ENCODE data around the gene AMOT. TPM values are rescaled to one million over a fixed set of nuclear protein-coding genes. Genes with fewer than 3 reads are reported as not detected.
A peak's percentile ranks its signal among the peaks of the same experiment; 100 is the strongest.

AMOT gene
- total and polyA plus RNA-seq, 2 experiments from 2014 or later: 52.1 to 93.3 TPM

DNA sequence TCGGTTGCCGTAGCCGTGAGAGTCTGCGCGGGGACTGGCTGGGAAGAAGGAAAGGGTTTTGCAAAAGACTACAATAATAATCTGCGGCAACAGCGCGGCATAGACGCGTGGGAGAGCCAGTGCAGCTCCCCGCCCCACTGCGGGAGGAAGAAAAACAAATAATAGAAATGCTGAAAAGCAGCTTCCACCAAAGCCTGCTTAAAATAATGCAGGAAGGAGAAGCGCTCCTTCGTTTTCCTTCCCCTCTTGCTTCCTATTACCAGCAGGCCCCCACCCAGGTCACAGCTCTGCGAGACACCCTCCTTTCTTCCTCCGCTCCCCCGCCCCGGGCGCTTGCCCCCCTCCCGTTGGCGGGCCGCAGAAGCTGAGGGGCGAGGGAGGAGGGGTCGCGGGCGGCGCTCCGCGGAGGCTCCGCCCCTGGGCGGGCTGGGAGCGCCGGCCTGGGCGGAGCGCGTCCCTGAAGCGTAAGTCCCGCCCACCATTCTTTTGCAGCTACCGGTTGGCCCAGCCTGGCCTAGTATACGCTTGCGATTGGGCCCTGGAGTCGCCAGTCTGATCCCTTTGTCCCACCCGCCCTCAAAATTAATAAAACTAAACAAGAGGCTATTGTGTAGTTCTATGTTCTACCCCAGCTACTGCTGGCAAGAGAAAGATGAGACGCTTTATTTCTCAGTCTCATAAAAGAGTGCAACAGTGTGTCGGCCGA, 636 bp upstream of the AMOT start:
- H2AFZ ChIP-seq: peak overlapping the region; percentile 64
- H3K9me2 ChIP-seq (replicated peaks; ENCODE audit: insufficient read depth): no peaks in the 10 kb centered on the region
- DNase-seq (ENCODE audit: low spot score): peak; percentile 98
- no peaks in the 10 kb centered on the region for H4K20me1 ChIP-seq (ENCODE audit: insufficient read depth, poor library complexity, severe bottlenecking)
- H3K27me3 ChIP-seq: no peaks in the 10 kb centered on the region
- H3K4me1 ChIP-seq (ENCODE audit: insufficient read depth): peaks cover 38% of the 10 kb centered on the region
- peak overlapping the region; percentile 63 for H3K4me3 ChIP-seq
- H3K9me3 ChIP-seq (ENCODE audit: low read depth): no peaks in the 10 kb centered on the region
- no peaks in the 10 kb centered on the region for H3K36me3 ChIP-seq (replicated peaks; ENCODE audit: insufficient read depth, low read depth)
- peak overlapping the region; percentile 79 for H3K4me2 ChIP-seq
- 4% methylated on average over 33 of the region's 46 CpGs for WGBS (ENCODE audit: low lambda C conversion rate, missing lambda C conversion rate)
- H3K27ac ChIP-seq: peak overlapping the region; percentile 85
- peaks cover 41% of the 10 kb centered on the region for H3K79me2 ChIP-seq
- no peak for TF ChIP-seq EZH2phosphoT487 (IDR thresholded peaks at IDR 0.05; ENCODE audit: low read depth, severe bottlenecking, unreplicated experiment)
- TF ChIP-seq EZH2 (IDR thresholded peaks at IDR 0.05; ENCODE audit: borderline replicate concordance): no peak
- no peak for TF ChIP-seq CTCF (IDR thresholded peaks at IDR 0.05; ENCODE audit: poor library complexity)

- peak overlapping the region; percentile 63 for H3K4me3 ChIP-seq
- no peak for DNase-seq (ENCODE audit: low spot score)
- peaks cover 55% of the 10 kb centered on the region for H3K79me2 ChIP-seq
- no peaks in the 10 kb centered on the region for H3K9me2 ChIP-seq (replicated peaks; ENCODE audit: insufficient read depth)
- H3K36me3 ChIP-seq (replicated peaks; ENCODE audit: insufficient read depth, low read depth): no peaks in the 10 kb centered on the region
- peaks cover 36% of the 10 kb centered on the region for H3K4me1 ChIP-seq (ENCODE audit: insufficient read depth)
- no peaks in the 10 kb centered on the region for H3K27me3 ChIP-seq
- no peak for TF ChIP-seq EZH2 (IDR thresholded peaks at IDR 0.05; ENCODE audit: borderline replicate concordance)
- no peaks in the 10 kb centered on the region for H3K9me3 ChIP-seq (ENCODE audit: low read depth)
- H4K20me1 ChIP-seq (ENCODE audit: insufficient read depth, poor library complexity, severe bottlenecking): no peaks in the 10 kb centered on the region
- WGBS (ENCODE audit: low lambda C conversion rate, missing lambda C conversion rate): 1% methylated on average over 5 of the region's 5 CpGs
- peak overlapping the region; percentile 79 for H3K4me2 ChIP-seq
- H3K27ac ChIP-seq: peak overlapping the region; percentile 82
- peak overlapping the region; percentile 64 for H2AFZ ChIP-seq
Measured at GRCh38 chrX:112839856-112840255, 775 bp downstream of the AMOT start.

- H3K4me3 ChIP-seq: no peak overlapping the region
- TF ChIP-seq EZH2phosphoT487 (IDR thresholded peaks at IDR 0.05; ENCODE audit: low read depth, severe bottlenecking, unreplicated experiment) (no peak), EZH2 (IDR thresholded peaks at IDR 0.05; ENCODE audit: borderline replicate concordance) (no peak), CTCF (IDR thresholded peaks at IDR 0.05; ENCODE audit: poor library complexity) (no peak)
- H2AFZ ChIP-seq: no peak overlapping the region
- 73% methylated on average over 1 of the region's 1 CpG for WGBS (ENCODE audit: low lambda C conversion rate, missing lambda C conversion rate)
- H4K20me1 ChIP-seq (ENCODE audit: insufficient read depth, poor library complexity, severe bottlenecking): no peaks in the 10 kb centered on the region
- H3K27ac ChIP-seq: peak overlapping the region; percentile 82
- H3K36me3 ChIP-seq (replicated peaks; ENCODE audit: insufficient read depth, low read depth): no peaks in the 10 kb centered on the region
- H3K9me2 ChIP-seq (replicated peaks; ENCODE audit: insufficient read depth): no peaks in the 10 kb centered on the region
- peaks cover 52% of the 10 kb centered on the region for H3K4me1 ChIP-seq (ENCODE audit: insufficient read depth)
- peaks cover 64% of the 10 kb centered on the region for H3K79me2 ChIP-seq
- no peak for DNase-seq (ENCODE audit: low spot score)
- H3K27me3 ChIP-seq: no peaks in the 10 kb centered on the region
- peak overlapping the region; percentile 79 for H3K4me2 ChIP-seq
- H3K9me3 ChIP-seq (ENCODE audit: low read depth): no peaks in the 10 kb centered on the region
Measured at GRCh38 chrX:112837531-112837930, 3.1 kb downstream of the AMOT start.

GRCh38 chrX:112835019-112835418, 5.6 kb downstream of the AMOT start:
- no peaks in the 10 kb centered on the region for H3K9me3 ChIP-seq (ENCODE audit: low read depth)
- H3K4me3 ChIP-seq: no peak overlapping the region
- H2AFZ ChIP-seq: no peak overlapping the region
- DNase-seq (ENCODE audit: low spot score): no peak
- peaks cover 83% of the 10 kb centered on the region for H3K79me2 ChIP-seq
- H3K4me1 ChIP-seq (ENCODE audit: insufficient read depth): peaks cover 54% of the 10 kb centered on the region
- H3K4me2 ChIP-seq: peak overlapping the region; percentile 64
- no peaks in the 10 kb centered on the region for H4K20me1 ChIP-seq (ENCODE audit: insufficient read depth, poor library complexity, severe bottlenecking)
- no peaks in the 10 kb centered on the region for H3K9me2 ChIP-seq (replicated peaks; ENCODE audit: insufficient read depth)
- H3K27ac ChIP-seq: peak overlapping the region; percentile 75
- no peaks in the 10 kb centered on the region for H3K36me3 ChIP-seq (replicated peaks; ENCODE audit: insufficient read depth, low read depth)
- H3K27me3 ChIP-seq: no peaks in the 10 kb centered on the region
- 76% methylated on average over 1 of the region's 1 CpG for WGBS (ENCODE audit: low lambda C conversion rate, missing lambda C conversion rate)
- no peak for TF ChIP-seq EZH2phosphoT487 (IDR thresholded peaks at IDR 0.05; ENCODE audit: low read depth, severe bottlenecking, unreplicated experiment)
- no peak for TF ChIP-seq EZH2 (IDR thresholded peaks at IDR 0.05; ENCODE audit: borderline replicate concordance)
- TF ChIP-seq CTCF (IDR thresholded peaks at IDR 0.05; ENCODE audit: poor library complexity): no peak
